HCT116 (cell line): Measurements from ENCODE around the gene BCAR1. TPM values are rescaled to one million over a fixed set of nuclear protein-coding genes. Genes with fewer than 3 reads are reported as not detected.

Source experiments
- ATAC-seq: fragments of 200-7000 bp; cut with Tn5 transposase; 2 replicates; pipeline ENCODE4 v1.9.1; 2020; ENCODE audit warnings: mild to moderate bottlenecking, moderate library complexity
- BruUV-seq: library from RNA; stranded (reverse); fragments of 400-500 nt; replicated peaks from 2 replicates; lab custom pipeline; 2021; lab: Mats Ljungman, UMichigan
- CTCF ChIA-PET: fragments of 300-600 bp; sonication (Branson Sonifier 250); formaldehyde crosslinking; loops from one replicate; lab custom pipeline; 2021; ENCODE audit warnings: antibody characterized with exemption; lab: Charles Lee
- POLR2A ChIA-PET: fragments of 300-600, 350-600 bp; sonication (Branson Sonifier 250); formaldehyde crosslinking; loops from one replicate; lab custom pipeline; 2021; ENCODE audit warnings: antibody characterized with exemption; lab: Charles Lee
- RAD21 ChIA-PET, 2 experiments: fragments of 300-600 bp; sonication (Branson Sonifier 250); formaldehyde crosslinking; loops; one replicate each; lab custom pipeline; 2023; ENCODE audit warnings: low total read pairs in 2 of 2; ENCODE audit not compliant: uncharacterized antibody in 2 of 2, unreplicated experiment in 2 of 2, low non-redundant PET in 1 of 2; lab: Charles Lee
- DNase-seq: peaks from one replicate; pipeline ENCODE4 v3.0.0-alpha.2; 2010; ENCODE audit warnings: low read depth, low spot score
- H2AFZ ChIP-seq: fragments of 200-600 bp; shearing (Covaris generic), sonication (generic); 2 replicates; pipeline ENCODE4 v1.6.1; 2017; ENCODE audit warnings: low read depth, mixed run types, mixed read lengths, antibody characterized with exemption, low read length; ENCODE audit not compliant: poor library complexity, severe bottlenecking
- H3K27ac ChIP-seq: 2 replicates; pipeline ENCODE4 v1.5.1; 2012; ENCODE audit warnings: low read depth, low read length
- H3K27me3 ChIP-seq: fragments of 200-600 bp; sonication (generic); 2 replicates; pipeline ENCODE4 v1.6.1; 2016; ENCODE audit warnings: mixed run types, low read length, mixed read lengths; ENCODE audit not compliant: insufficient read depth
- H3K36me3 ChIP-seq, 2 experiments: fragments of 200-500 bp in 1 of 2; fragments of 200-600 bp in 1 of 2; sonication (Bioruptor generic) in 1 of 2; sonication (generic) in 1 of 2; 2 replicates each; pipeline versions ENCODE4 v1.5.1 to v1.6.1; 2014 to 2016; ENCODE audit warnings: low read length in 2 of 2, inconsistent platforms in 1 of 2, mixed read lengths in 1 of 2, mixed run types in 1 of 2; ENCODE audit not compliant: insufficient read depth in 2 of 2, control insufficient read depth in 1 of 2
- H3K4me1 ChIP-seq, 2 experiments: fragments of 200-600 bp in 1 of 2; sonication (generic) in 1 of 2; 2 replicates each; pipeline versions ENCODE4 v1.5.1 to v1.6.1; 2012 to 2017; ENCODE audit warnings: low read length in 2 of 2, inconsistent platforms in 1 of 2, mild to moderate bottlenecking in 1 of 2, mixed read lengths in 1 of 2, mixed run types in 1 of 2, moderate library complexity in 1 of 2; ENCODE audit not compliant: insufficient read depth in 2 of 2, control insufficient read depth in 1 of 2
- H3K4me2 ChIP-seq: fragments of 200-600 bp; sonication (generic); 2 replicates; pipeline ENCODE4 v1.6.1; 2017; ENCODE audit warnings: mixed run types, low read length, mixed read lengths
- H3K4me3 ChIP-seq, 2 experiments: fragments of 200-600 bp in 1 of 2; sonication (generic) in 1 of 2; replicated peaks in 1 of 2; 2 replicates each; pipeline ENCODE4 v1.5.1; 2011 to 2016; ENCODE audit warnings: low read length in 2 of 2, control low read depth in 1 of 2, low read depth in 1 of 2, mild to moderate bottlenecking in 1 of 2, mixed read lengths in 1 of 2, mixed run types in 1 of 2
- H3K79me2 ChIP-seq: fragments of 200-600 bp; sonication (generic); 2 replicates; pipeline ENCODE4 v1.6.1; 2017; ENCODE audit warnings: mild to moderate bottlenecking, mixed run types, low read length, moderate library complexity, mixed read lengths; ENCODE audit not compliant: insufficient read depth
- H3K9ac ChIP-seq: fragments of 200-600 bp; sonication (generic); 2 replicates; pipeline ENCODE4 v1.6.1; 2016; ENCODE audit warnings: low read length, mixed read lengths
- H3K9me2 ChIP-seq: fragments of 200-600 bp; sonication (generic), shearing (Covaris generic); 2 replicates; pipeline ENCODE4 v1.6.1; 2017; ENCODE audit warnings: mixed run types, mild to moderate bottlenecking, moderate library complexity; ENCODE audit not compliant: insufficient read depth
- H3K9me3 ChIP-seq, 2 experiments: fragments of 200-500 bp in 1 of 2; fragments of 200-600 bp in 1 of 2; sonication (Bioruptor generic) in 1 of 2; sonication (generic) in 1 of 2; 2 replicates each; pipeline ENCODE4 v1.6.1; 2014 to 2017; ENCODE audit warnings: low read length in 2 of 2, mixed read lengths in 2 of 2, inconsistent platforms in 1 of 2, low read depth in 1 of 2, mild to moderate bottlenecking in 1 of 2, mixed run types in 1 of 2, moderate library complexity in 1 of 2; ENCODE audit not compliant: control insufficient read depth in 1 of 2, insufficient read depth in 1 of 2
- H4K20me1 ChIP-seq: fragments of 200-600 bp; sonication (generic), shearing (Covaris generic); 2 replicates; pipeline ENCODE4 v1.6.1; 2017; ENCODE audit warnings: mixed run types, mild to moderate bottlenecking, moderate library complexity; ENCODE audit not compliant: insufficient read depth
- ATF3 ChIP-seq: IDR thresholded peaks from 2 replicates; pipeline ENCODE4 v1.6.1; 2012
- CBX3 ChIP-seq: IDR thresholded peaks from 2 replicates; pipeline ENCODE4 v1.6.1; 2012; ENCODE audit warnings: low read depth
- EGR1 ChIP-seq: IDR thresholded peaks from 2 replicates; pipeline ENCODE4 v1.6.1; 2012; ENCODE audit warnings: low read depth
- EZH2 ChIP-seq: fragments of 200-600 bp; sonication (generic); IDR thresholded peaks from 2 replicates; pipeline ENCODE4 v1.6.1; 2017; ENCODE audit warnings: antibody characterized with exemption, mixed run types
- EZH2phosphoT487 ChIP-seq: fragments of 200-600 bp; IDR thresholded peaks from 2 replicates; pipeline ENCODE4 v1.6.1; 2018; ENCODE audit warnings: antibody characterized with exemption, borderline replicate concordance
- FOSL1 ChIP-seq: IDR thresholded peaks from 2 replicates; pipeline ENCODE4 v1.6.1; 2012; ENCODE audit warnings: low read depth
- JUND ChIP-seq: IDR thresholded peaks from 2 replicates; pipeline ENCODE4 v1.6.1; 2012
- SIN3A ChIP-seq: IDR thresholded peaks from 2 replicates; pipeline ENCODE4 v1.6.1; 2012; ENCODE audit warnings: low read depth
- SP1 ChIP-seq: IDR thresholded peaks from 2 replicates; pipeline ENCODE4 v1.6.1; 2012; ENCODE audit warnings: low read depth
- SRF ChIP-seq: IDR thresholded peaks from 2 replicates; pipeline ENCODE4 v1.6.1; 2012; ENCODE audit warnings: low read depth
- TCF7L2 ChIP-seq: IDR thresholded peaks from 2 replicates; pipeline ENCODE4 v1.7.0; 2011; ENCODE audit warnings: borderline replicate concordance, inconsistent platforms; ENCODE audit not compliant: insufficient read depth, insufficient read length; ENCODE audit errors: extremely low read depth
- YY1 ChIP-seq: IDR thresholded peaks from 2 replicates; pipeline ENCODE4 v1.6.1; 2011; ENCODE audit warnings: low read length, low read depth, moderate library complexity, mild to moderate bottlenecking; ENCODE audit not compliant: insufficient replicate concordance; ENCODE audit errors: extremely low read depth
- ZFX ChIP-seq: fragments of 450-650 bp; IDR thresholded peaks from 2 replicates; pipeline ENCODE4 v1.6.1; 2017
- ZNF274 ChIP-seq: fragments of 200-500 bp; sonication (Bioruptor generic); IDR thresholded peaks from 2 replicates; pipeline ENCODE4 v1.6.1; 2014; ENCODE audit warnings: mild to moderate bottlenecking, low read depth, low read length, inconsistent platforms
- intact Hi-C: fragments of 100-400 bp; cut with micrococcal nuclease; formaldehyde crosslinking; loops from 2 replicates; pipeline ENCODE4 v1.10.0; 2022
- total RNA-seq: library from RNA; stranded (reverse); gene quantifications from one replicate; pipeline ENCODE4 v1.2.1, GENCODE V29; 2021; ENCODE audit not compliant: unreplicated experiment
- TF ChIP-seq, protein P1 (sequence below), 3 experiments: fragments of 200-600 bp in 1 of 3; sonication (generic) in 1 of 3; IDR thresholded peaks in 2 of 3; conservative IDR thresholded peaks in 1 of 3; 2 replicates each; pipeline ENCODE4 v1.5.1; 2012 to 2017; ENCODE audit warnings: low read depth in 2 of 3, low read length in 2 of 3, antibody characterized with exemption in 1 of 3, borderline replicate concordance in 1 of 3, control low read depth in 1 of 3, mild to moderate bottlenecking in 1 of 3, mixed read lengths in 1 of 3, mixed run types in 1 of 3, moderate library complexity in 1 of 3; ENCODE audit not compliant: insufficient read depth in 1 of 3
- TF ChIP-seq, protein P2 (sequence below): IDR thresholded peaks from 2 replicates; pipeline ENCODE4 v1.6.1; 2012; ENCODE audit warnings: low read depth

Gene BCAR1
- total RNA-seq, 1 experiment from 2014 or later, result 49.6 TPM

GRCh38 chr16:75193730-75194444 lies 57.5 kb downstream of the BCAR1 start:
- no peak overlapping the region for H3K4me2 ChIP-seq
- BruUV-seq, result no TSS peak
- intact Hi-C loops, result no loop called here
- H3K79me2 ChIP-seq, result no peaks in the 10 kb centered on the region
- H3K36me3 ChIP-seq, result no peaks in the 10 kb centered on the region
- H4K20me1 ChIP-seq, result no peaks in the 10 kb centered on the region
- DNase-seq, result no peak
- TF ChIP-seq ATF3 (no peak), SP1 (no peak), FOSL1 (no peak), CBX3 (no peak), EZH2 (no peak), EGR1 (no peak), SRF (no peak), EZH2phosphoT487 (no peak)
- no peaks in the 10 kb centered on the region for H3K4me1 ChIP-seq
- CTCF ChIA-PET, result no interaction called here
- ATAC-seq, result no peak
- POLR2A ChIA-PET, result no interaction called here
- no peaks in the 10 kb centered on the region; the same call in 1 of the 2 replicates for H3K27me3 ChIP-seq
- no peak overlapping the region for H3K27ac ChIP-seq
- RAD21 ChIA-PET, result no interaction called here
- no peaks in the 10 kb centered on the region for H3K9me3 ChIP-seq
- H3K4me3 ChIP-seq, result no peak overlapping the region
- no peak overlapping the region for H2AFZ ChIP-seq
- H3K9me2 ChIP-seq, result no peaks in the 10 kb centered on the region
- H3K9ac ChIP-seq, result no peak overlapping the region

DNA sequence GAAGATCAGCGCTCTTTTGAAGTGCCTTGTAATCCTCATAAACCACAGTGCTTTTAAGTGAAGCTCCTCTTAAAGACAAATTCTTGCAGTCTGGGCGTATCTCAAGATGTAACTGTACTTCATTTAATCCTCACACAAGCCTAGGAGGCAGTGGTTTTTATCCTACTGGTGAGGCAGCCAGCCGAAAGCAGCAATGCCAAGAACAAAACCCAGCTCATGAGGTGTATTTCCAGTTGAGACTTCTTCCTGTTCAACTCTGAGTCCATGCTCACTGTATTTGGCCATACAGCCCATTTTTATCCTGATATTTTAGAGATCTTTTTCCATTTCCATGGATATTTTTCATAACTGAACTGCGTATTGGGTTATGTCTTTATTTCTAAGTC lies 58.2 kb downstream of the BCAR1 start:
- Histone ChIP-seq H3K4me2 (no peak overlapping the region), H3K9me2 (no peaks in the 10 kb centered on the region), H3K9me3 (no peaks in the 10 kb centered on the region), H3K79me2 (no peaks in the 10 kb centered on the region), H3K27ac (no peak overlapping the region), H3K36me3 (no peaks in the 10 kb centered on the region), H3K4me3 (no peak overlapping the region), H3K4me1 (no peaks in the 10 kb centered on the region), H3K27me3 (no peaks in the 10 kb centered on the region; the same call in 1 of the 2 replicates), H4K20me1 (no peaks in the 10 kb centered on the region), H3K9ac (no peak overlapping the region), H2AFZ (no peak overlapping the region)
- ChIA-PET RAD21 (no interaction called here), CTCF (no interaction called here), POLR2A (no interaction called here)
- intact Hi-C loops, result no loop called here
- no TSS peak for BruUV-seq
- ATAC-seq (no peak), DNase-seq (no peak)
- TF ChIP-seq JUND (no peak), FOSL1 (no peak), SIN3A (no peak), ZNF274 (no peak), YY1 (no peak), ZFX (no peak), EGR1 (no peak), TCF7L2 (no peak), SRF (no peak)
- TF ChIP-seq, protein P1, sequence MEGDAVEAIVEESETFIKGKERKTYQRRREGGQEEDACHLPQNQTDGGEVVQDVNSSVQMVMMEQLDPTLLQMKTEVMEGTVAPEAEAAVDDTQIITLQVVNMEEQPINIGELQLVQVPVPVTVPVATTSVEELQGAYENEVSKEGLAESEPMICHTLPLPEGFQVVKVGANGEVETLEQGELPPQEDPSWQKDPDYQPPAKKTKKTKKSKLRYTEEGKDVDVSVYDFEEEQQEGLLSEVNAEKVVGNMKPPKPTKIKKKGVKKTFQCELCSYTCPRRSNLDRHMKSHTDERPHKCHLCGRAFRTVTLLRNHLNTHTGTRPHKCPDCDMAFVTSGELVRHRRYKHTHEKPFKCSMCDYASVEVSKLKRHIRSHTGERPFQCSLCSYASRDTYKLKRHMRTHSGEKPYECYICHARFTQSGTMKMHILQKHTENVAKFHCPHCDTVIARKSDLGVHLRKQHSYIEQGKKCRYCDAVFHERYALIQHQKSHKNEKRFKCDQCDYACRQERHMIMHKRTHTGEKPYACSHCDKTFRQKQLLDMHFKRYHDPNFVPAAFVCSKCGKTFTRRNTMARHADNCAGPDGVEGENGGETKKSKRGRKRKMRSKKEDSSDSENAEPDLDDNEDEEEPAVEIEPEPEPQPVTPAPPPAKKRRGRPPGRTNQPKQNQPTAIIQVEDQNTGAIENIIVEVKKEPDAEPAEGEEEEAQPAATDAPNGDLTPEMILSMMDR (IDR thresholded peaks at IDR 0.05 in 2 of 3, conservative IDR thresholded peaks at IDR 0.05 in 1 of 3; ENCODE audit: borderline replicate concordance in 1 of 3, insufficient read depth in 1 of 3, low read depth in 2 of 3, low read length in 2 of 3), result no peak
- TF ChIP-seq, protein P2, sequence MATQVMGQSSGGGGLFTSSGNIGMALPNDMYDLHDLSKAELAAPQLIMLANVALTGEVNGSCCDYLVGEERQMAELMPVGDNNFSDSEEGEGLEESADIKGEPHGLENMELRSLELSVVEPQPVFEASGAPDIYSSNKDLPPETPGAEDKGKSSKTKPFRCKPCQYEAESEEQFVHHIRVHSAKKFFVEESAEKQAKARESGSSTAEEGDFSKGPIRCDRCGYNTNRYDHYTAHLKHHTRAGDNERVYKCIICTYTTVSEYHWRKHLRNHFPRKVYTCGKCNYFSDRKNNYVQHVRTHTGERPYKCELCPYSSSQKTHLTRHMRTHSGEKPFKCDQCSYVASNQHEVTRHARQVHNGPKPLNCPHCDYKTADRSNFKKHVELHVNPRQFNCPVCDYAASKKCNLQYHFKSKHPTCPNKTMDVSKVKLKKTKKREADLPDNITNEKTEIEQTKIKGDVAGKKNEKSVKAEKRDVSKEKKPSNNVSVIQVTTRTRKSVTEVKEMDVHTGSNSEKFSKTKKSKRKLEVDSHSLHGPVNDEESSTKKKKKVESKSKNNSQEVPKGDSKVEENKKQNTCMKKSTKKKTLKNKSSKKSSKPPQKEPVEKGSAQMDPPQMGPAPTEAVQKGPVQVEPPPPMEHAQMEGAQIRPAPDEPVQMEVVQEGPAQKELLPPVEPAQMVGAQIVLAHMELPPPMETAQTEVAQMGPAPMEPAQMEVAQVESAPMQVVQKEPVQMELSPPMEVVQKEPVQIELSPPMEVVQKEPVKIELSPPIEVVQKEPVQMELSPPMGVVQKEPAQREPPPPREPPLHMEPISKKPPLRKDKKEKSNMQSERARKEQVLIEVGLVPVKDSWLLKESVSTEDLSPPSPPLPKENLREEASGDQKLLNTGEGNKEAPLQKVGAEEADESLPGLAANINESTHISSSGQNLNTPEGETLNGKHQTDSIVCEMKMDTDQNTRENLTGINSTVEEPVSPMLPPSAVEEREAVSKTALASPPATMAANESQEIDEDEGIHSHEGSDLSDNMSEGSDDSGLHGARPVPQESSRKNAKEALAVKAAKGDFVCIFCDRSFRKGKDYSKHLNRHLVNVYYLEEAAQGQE, result no peak
